CMK (cell line): ENCODE results near the gene TBCEL.
"Not testable (repeated sequence)": the region's sequence is repeated elsewhere in the genome, so short reads cannot be mapped to it uniquely, and the experiment has no call there.

Experiments used
- DNase-seq: peaks from one replicate; pipeline ENCODE4 v3.0.0-alpha.2; 2010; ENCODE audit warnings: low read depth

TBCEL gene

GRCh38 chr11:121029813-121030445 is 6.0 kb downstream of the TBCEL start:
- no peak for DNase-seq

- DNase-seq: no peak
Measured at GRCh38 chr11:121031167-121031566, 7.3 kb downstream of the TBCEL start.

GRCh38 chr11:121031648-121032047 is 7.7 kb downstream of the TBCEL start:
- not testable (repeated sequence) for DNase-seq

- no peak for DNase-seq
Measured at GRCh38 chr11:121032546-121032945, 8.6 kb downstream of the TBCEL start.

- DNase-seq: no peak
Measured at GRCh38 chr11:121033635-121034034, 9.7 kb downstream of the TBCEL start.

- no peak for DNase-seq
Measured at GRCh38 chr11:121035169-121035755, 11.4 kb downstream of the TBCEL start.

GRCh38 chr11:121035780-121036179 is 11.9 kb downstream of the TBCEL start:
- peak; percentile 18 for DNase-seq

- DNase-seq: no peak
Measured at GRCh38 chr11:121037016-121037415, 13.1 kb downstream of the TBCEL start.

GRCh38 chr11:121038648-121039409 is 14.9 kb downstream of the TBCEL start:
- no peak for DNase-seq

- DNase-seq: no peak
Measured at GRCh38 chr11:121039971-121040613, 16.2 kb downstream of the TBCEL start.

- DNase-seq: no peak
Measured at GRCh38 chr11:121040614-121041002, 16.7 kb downstream of the TBCEL start.

- no peak for DNase-seq
Measured at GRCh38 chr11:121041072-121041471, 17.2 kb downstream of the TBCEL start.

- no peak for DNase-seq
Measured at GRCh38 chr11:121042296-121042695, 18.4 kb downstream of the TBCEL start.

GRCh38 chr11:121047926-121048325 is 24.0 kb downstream of the TBCEL start:
- DNase-seq: no peak

GRCh38 chr11:121048464-121049233 is 24.7 kb downstream of the TBCEL start:
- no peak for DNase-seq

- no peak for DNase-seq
Measured at GRCh38 chr11:121053244-121053643, 29.3 kb downstream of the TBCEL start.

- DNase-seq: no peak
Measured at GRCh38 chr11:121054266-121054665, 30.4 kb downstream of the TBCEL start.

- DNase-seq: no peak
Measured at GRCh38 chr11:121055076-121055475, 31.2 kb downstream of the TBCEL start.

GRCh38 chr11:121057922-121058321 is 34.0 kb downstream of the TBCEL start:
- no peak for DNase-seq

GRCh38 chr11:121058941-121059340 is 35.0 kb downstream of the TBCEL start:
- DNase-seq: no peak

- DNase-seq: no peak
Measured at GRCh38 chr11:121059605-121060004, 35.7 kb downstream of the TBCEL start.

- DNase-seq: no peak
Measured at GRCh38 chr11:121063728-121064127, 39.8 kb downstream of the TBCEL start.
